Measurements from ENCODE around the gene LARP6.

- TF ChIP-seq, protein P1, sequence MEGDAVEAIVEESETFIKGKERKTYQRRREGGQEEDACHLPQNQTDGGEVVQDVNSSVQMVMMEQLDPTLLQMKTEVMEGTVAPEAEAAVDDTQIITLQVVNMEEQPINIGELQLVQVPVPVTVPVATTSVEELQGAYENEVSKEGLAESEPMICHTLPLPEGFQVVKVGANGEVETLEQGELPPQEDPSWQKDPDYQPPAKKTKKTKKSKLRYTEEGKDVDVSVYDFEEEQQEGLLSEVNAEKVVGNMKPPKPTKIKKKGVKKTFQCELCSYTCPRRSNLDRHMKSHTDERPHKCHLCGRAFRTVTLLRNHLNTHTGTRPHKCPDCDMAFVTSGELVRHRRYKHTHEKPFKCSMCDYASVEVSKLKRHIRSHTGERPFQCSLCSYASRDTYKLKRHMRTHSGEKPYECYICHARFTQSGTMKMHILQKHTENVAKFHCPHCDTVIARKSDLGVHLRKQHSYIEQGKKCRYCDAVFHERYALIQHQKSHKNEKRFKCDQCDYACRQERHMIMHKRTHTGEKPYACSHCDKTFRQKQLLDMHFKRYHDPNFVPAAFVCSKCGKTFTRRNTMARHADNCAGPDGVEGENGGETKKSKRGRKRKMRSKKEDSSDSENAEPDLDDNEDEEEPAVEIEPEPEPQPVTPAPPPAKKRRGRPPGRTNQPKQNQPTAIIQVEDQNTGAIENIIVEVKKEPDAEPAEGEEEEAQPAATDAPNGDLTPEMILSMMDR (IDR thresholded peaks at IDR 0.05): no peak
- no peak for TF ChIP-seq POLR2AphosphoS5 (IDR thresholded peaks at IDR 0.05)
- no peak for TF ChIP-seq POLR2A (IDR thresholded peaks at IDR 0.05)
Measured at GRCh38 chr15:70863450-70864218, 9.7 kb upstream of the LARP6 start.

Data from stomach (tissue), 4 donors.